ENCODE measurements around the gene EFR3B.

The EFR3B gene

DNA sequence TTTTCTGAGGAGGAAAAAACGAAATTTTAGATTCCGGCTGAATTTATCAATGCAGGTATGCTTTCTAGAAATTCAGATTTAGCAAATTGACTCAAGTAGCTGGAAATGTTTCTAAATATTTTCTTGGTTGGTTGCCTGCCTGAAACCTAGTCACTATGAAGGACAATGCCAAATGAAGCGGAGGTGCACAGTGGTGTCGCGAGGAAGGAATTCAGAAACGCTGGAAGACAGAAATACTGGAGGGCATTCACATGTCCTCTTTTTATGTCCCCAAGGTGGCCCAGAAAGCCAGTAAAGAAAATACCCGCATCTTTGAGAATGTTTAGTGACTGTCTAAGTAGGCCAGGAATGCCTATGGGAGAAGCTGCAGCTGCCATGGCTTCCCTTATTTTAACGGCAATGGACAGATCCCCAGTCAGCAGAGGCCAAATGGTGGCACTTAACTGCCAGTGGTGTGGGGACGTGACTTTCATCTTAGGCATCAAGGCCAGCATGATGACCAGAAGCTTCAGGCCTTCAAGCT lies 15.8 kb upstream of the EFR3B start:
- TF ChIP-seq ZBTB7A (IDR thresholded peaks at IDR 0.05; ENCODE audit: low read depth) (no peak), YY1 (IDR thresholded peaks at IDR 0.05; ENCODE audit: low read depth) (no peak), FOXM1 (IDR thresholded peaks at IDR 0.05; ENCODE audit: borderline replicate concordance, low read depth) (no peak), TCF12 (IDR thresholded peaks at IDR 0.05; ENCODE audit: low read depth) (no peak)

DNA sequence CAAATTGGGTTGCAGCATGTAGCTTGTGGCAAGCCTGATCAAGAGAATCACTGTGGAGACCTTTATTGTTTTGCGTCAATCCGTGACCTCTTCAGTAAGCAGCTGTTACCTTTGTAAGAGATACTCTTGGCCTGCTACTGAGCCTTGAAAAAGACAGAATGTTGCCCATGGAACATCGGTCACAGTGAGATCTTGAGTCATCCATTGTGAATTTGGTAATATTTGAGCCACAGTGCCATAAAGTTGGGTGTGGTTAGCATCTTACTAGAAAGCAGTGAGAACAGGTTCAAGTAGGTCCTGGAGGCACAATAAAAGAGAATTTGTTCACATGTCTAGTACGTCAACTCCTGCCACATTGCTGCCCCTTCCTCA lies 12.7 kb upstream of the EFR3B start:
- no peak for TF ChIP-seq CREB1 (IDR thresholded peaks at IDR 0.05; ENCODE audit: low read depth)
- no peak for TF ChIP-seq RAD21 (IDR thresholded peaks at IDR 0.05; ENCODE audit: low read depth)
- no peak for TF ChIP-seq ZBTB7A (IDR thresholded peaks at IDR 0.05; ENCODE audit: low read depth)
- no peak for TF ChIP-seq YY1 (IDR thresholded peaks at IDR 0.05; ENCODE audit: low read depth)
- TF ChIP-seq, protein P1, sequence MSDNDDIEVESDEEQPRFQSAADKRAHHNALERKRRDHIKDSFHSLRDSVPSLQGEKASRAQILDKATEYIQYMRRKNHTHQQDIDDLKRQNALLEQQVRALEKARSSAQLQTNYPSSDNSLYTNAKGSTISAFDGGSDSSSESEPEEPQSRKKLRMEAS (IDR thresholded peaks at IDR 0.05), result no peak
- TF ChIP-seq EP300 (IDR thresholded peaks at IDR 0.05; ENCODE audit: borderline replicate concordance), result no peak
- TF ChIP-seq, protein P2, sequence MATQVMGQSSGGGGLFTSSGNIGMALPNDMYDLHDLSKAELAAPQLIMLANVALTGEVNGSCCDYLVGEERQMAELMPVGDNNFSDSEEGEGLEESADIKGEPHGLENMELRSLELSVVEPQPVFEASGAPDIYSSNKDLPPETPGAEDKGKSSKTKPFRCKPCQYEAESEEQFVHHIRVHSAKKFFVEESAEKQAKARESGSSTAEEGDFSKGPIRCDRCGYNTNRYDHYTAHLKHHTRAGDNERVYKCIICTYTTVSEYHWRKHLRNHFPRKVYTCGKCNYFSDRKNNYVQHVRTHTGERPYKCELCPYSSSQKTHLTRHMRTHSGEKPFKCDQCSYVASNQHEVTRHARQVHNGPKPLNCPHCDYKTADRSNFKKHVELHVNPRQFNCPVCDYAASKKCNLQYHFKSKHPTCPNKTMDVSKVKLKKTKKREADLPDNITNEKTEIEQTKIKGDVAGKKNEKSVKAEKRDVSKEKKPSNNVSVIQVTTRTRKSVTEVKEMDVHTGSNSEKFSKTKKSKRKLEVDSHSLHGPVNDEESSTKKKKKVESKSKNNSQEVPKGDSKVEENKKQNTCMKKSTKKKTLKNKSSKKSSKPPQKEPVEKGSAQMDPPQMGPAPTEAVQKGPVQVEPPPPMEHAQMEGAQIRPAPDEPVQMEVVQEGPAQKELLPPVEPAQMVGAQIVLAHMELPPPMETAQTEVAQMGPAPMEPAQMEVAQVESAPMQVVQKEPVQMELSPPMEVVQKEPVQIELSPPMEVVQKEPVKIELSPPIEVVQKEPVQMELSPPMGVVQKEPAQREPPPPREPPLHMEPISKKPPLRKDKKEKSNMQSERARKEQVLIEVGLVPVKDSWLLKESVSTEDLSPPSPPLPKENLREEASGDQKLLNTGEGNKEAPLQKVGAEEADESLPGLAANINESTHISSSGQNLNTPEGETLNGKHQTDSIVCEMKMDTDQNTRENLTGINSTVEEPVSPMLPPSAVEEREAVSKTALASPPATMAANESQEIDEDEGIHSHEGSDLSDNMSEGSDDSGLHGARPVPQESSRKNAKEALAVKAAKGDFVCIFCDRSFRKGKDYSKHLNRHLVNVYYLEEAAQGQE (IDR thresholded peaks at IDR 0.05; ENCODE audit: low read depth), result no peak

DNA sequence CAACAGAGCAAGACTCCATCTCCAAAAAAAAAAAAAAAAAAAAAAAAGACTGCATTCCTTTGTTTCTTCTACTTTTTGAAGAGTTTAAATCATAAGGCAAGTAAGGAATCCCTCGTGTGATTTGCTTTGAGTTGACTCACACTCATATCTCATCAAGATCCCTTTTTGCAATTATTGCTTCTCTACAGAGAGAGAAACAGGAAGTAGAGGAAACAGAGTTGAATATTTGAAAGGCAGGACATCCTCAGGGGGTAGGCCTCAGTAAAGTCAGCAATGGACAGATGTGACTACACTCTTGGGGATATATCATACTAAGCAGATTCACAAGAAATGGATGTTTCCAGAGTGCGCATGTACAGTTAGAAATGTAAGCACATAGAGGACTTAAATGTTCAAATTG lies 11.2 kb upstream of the EFR3B start:
- no peak for TF ChIP-seq YY1 (IDR thresholded peaks at IDR 0.05; ENCODE audit: low read depth)
- TF ChIP-seq TEAD4 (IDR thresholded peaks at IDR 0.05), result no peak
- TF ChIP-seq, protein P1 (IDR thresholded peaks at IDR 0.05), result no peak
- no peak for TF ChIP-seq ZBTB7A (IDR thresholded peaks at IDR 0.05; ENCODE audit: low read depth)
- no peak for TF ChIP-seq CEBPB (IDR thresholded peaks at IDR 0.05)
- no peak for TF ChIP-seq RAD21 (IDR thresholded peaks at IDR 0.05; ENCODE audit: low read depth)
- TF ChIP-seq EGR1 (IDR thresholded peaks at IDR 0.05), result no peak
- TF ChIP-seq TAF1 (IDR thresholded peaks at IDR 0.05; ENCODE audit: low read depth), result no peak
- TF ChIP-seq, protein P3, sequence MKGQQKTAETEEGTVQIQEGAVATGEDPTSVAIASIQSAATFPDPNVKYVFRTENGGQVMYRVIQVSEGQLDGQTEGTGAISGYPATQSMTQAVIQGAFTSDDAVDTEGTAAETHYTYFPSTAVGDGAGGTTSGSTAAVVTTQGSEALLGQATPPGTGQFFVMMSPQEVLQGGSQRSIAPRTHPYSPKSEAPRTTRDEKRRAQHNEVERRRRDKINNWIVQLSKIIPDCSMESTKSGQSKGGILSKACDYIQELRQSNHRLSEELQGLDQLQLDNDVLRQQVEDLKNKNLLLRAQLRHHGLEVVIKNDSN (IDR thresholded peaks at IDR 0.05), result no peak
- TF ChIP-seq CREB1 (IDR thresholded peaks at IDR 0.05; ENCODE audit: low read depth), result no peak
- no peak for TF ChIP-seq TCF12 (IDR thresholded peaks at IDR 0.05; ENCODE audit: low read depth)

DNA sequence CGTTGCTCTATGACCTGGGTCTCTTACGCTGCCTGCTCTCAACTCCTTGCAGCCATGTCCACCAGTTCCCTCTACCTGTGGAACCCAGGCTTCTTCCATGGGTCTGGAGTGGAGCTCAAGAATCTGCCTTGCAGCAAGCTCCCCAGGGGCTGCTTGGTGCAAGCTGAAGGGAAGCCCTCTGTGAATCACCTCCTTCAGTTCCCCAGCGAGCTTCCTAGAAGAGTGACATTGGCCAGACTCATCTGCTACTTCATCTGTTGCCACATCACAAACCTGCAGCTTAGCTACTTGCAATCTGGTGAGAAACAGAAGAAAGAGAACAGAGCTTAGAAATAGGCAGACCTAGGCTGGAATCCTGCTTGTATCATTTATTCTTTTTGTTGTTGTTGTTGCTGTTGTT lies 9.8 kb upstream of the EFR3B start:
- TF ChIP-seq CEBPB (IDR thresholded peaks at IDR 0.05), result no peak
- no peak for TF ChIP-seq TEAD4 (IDR thresholded peaks at IDR 0.05)
- no peak for TF ChIP-seq YY1 (IDR thresholded peaks at IDR 0.05; ENCODE audit: low read depth)
- no peak for TF ChIP-seq NFIC (IDR thresholded peaks at IDR 0.05)
- TF ChIP-seq, protein P1 (IDR thresholded peaks at IDR 0.05), result no peak
- TF ChIP-seq TAF1 (IDR thresholded peaks at IDR 0.05; ENCODE audit: low read depth), result no peak
- TF ChIP-seq EP300 (IDR thresholded peaks at IDR 0.05; ENCODE audit: borderline replicate concordance), result no peak
- TF ChIP-seq, protein P2 (IDR thresholded peaks at IDR 0.05; ENCODE audit: low read depth), result no peak
- TF ChIP-seq TCF12 (IDR thresholded peaks at IDR 0.05; ENCODE audit: low read depth), result no peak
- no peak for TF ChIP-seq RAD21 (IDR thresholded peaks at IDR 0.05; ENCODE audit: low read depth)
- TF ChIP-seq CREB1 (IDR thresholded peaks at IDR 0.05; ENCODE audit: low read depth), result no peak
- no peak for TF ChIP-seq FOXM1 (IDR thresholded peaks at IDR 0.05; ENCODE audit: borderline replicate concordance, low read depth)
- TF ChIP-seq ZBTB7A (IDR thresholded peaks at IDR 0.05; ENCODE audit: low read depth), result no peak
- TF ChIP-seq, protein P3 (IDR thresholded peaks at IDR 0.05), result no peak
- no peak for TF ChIP-seq EGR1 (IDR thresholded peaks at IDR 0.05)

DNA sequence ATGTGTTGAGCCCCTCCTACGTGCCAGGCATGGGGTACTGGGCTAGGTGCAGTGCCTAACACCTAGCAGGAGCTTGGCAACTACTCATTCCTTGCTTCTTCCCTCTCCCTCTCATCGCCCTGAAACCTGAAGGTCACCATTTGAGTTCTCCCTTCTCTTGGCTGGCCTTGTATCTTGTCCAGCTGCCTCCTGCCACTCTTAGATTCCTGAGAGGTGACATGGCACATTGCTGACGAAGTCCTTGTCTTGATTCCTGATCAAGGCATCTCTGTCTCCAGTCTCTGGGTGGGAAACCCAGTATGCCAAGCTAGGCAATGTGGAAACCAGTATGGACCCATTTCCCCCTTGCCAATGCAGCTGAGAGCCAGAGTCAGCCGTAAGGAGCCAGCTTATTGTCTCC lies 9.0 kb upstream of the EFR3B start:
- TF ChIP-seq CREB1 (IDR thresholded peaks at IDR 0.05; ENCODE audit: low read depth) (no peak), EP300 (IDR thresholded peaks at IDR 0.05; ENCODE audit: borderline replicate concordance) (no peak), EGR1 (IDR thresholded peaks at IDR 0.05) (no peak), FOXM1 (IDR thresholded peaks at IDR 0.05; ENCODE audit: borderline replicate concordance, low read depth) (no peak)

DNA sequence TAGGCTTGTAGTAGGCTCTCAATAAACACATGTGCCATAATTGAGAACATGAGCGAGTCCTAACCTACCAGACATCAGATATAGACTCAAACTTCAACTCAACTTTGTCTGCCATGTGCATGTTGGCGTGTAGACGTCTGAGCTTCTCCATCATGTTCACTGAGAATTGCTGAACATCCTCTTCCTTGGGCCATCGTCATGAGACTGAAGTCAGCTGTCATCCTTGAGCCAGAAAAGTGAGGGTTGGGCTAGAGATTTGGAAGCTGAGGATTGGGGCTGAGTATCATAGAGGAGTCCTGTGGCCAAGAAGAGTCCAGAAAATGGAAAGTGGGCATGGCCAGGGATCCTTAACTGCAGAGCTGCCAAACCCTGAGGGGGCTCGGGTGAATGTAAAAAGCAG lies 7.8 kb upstream of the EFR3B start:
- TF ChIP-seq, protein P2 (IDR thresholded peaks at IDR 0.05; ENCODE audit: low read depth), result no peak
